GM23338 (cell line): ENCODE data around the gene FAM53B. TPM values are rescaled to one million over a fixed set of nuclear protein-coding genes. Genes with fewer than 3 reads are reported as not detected.

Experiments used
- ATAC-seq: fragments of 200-7000 bp; cut with Tn5 transposase; 3 replicates; pipeline ENCODE4 v1.9.1; 2020
- DNase-seq: peaks from one replicate; pipeline ENCODE4 v3.0.0-alpha.2; 2015; ENCODE audit warnings: low spot score
- H2AFZ ChIP-seq: fragments of 200-600 bp; sonication (generic); 2 replicates; pipeline ENCODE4 v1.8.0; 2016; ENCODE audit warnings: antibody characterized with exemption, mild to moderate bottlenecking, moderate library complexity
- H3F3A ChIP-seq: fragments of 200-600 bp; sonication (generic); replicated peaks from 2 replicates; pipeline ENCODE4 v1.8.0; 2017; ENCODE audit warnings: antibody characterized with exemption, mixed run types, low read depth
- H3K27ac ChIP-seq: fragments of 200-600 bp; sonication (generic); 2 replicates; pipeline ENCODE4 v1.6.1; 2016; ENCODE audit warnings: low read depth
- H3K27me3 ChIP-seq: fragments of 200-600 bp; sonication (generic); 2 replicates; pipeline ENCODE4 v1.8.0; 2016; ENCODE audit warnings: mild to moderate bottlenecking, mixed run types, moderate library complexity; ENCODE audit not compliant: insufficient read depth
- H3K36me3 ChIP-seq: fragments of 200-600 bp; sonication (generic); 2 replicates; pipeline ENCODE4 v1.8.0; 2016; ENCODE audit warnings: mild to moderate bottlenecking; ENCODE audit not compliant: insufficient read depth
- H3K4me1 ChIP-seq: fragments of 200-600 bp; sonication (generic); 2 replicates; pipeline ENCODE4 v1.8.0; 2016; ENCODE audit warnings: mild to moderate bottlenecking, moderate library complexity; ENCODE audit not compliant: insufficient read depth
- H3K4me2 ChIP-seq: fragments of 200-600 bp; sonication (generic); 2 replicates; pipeline ENCODE4 v1.7.1; 2017; ENCODE audit warnings: mixed run types
- H3K4me3 ChIP-seq: fragments of 200-600 bp; sonication (generic); 2 replicates; pipeline ENCODE4 v1.6.1; 2016; ENCODE audit warnings: mixed run types
- H3K79me2 ChIP-seq: fragments of 200-600 bp; sonication (generic); replicated peaks from 2 replicates; pipeline ENCODE4 v1.8.0; 2017; ENCODE audit warnings: mild to moderate bottlenecking; ENCODE audit not compliant: insufficient read depth
- H3K9me2 ChIP-seq: fragments of 200-600 bp; sonication (generic); 2 replicates; pipeline ENCODE4 v1.8.0; 2017; ENCODE audit not compliant: insufficient read depth
- H4K20me1 ChIP-seq: fragments of 200-600 bp; sonication (generic); replicated peaks from 2 replicates; pipeline ENCODE4 v1.8.0; 2017; ENCODE audit warnings: mild to moderate bottlenecking; ENCODE audit not compliant: insufficient read depth
- H3K27ac Mint-ChIP-seq: 2 replicates; pipeline ENCODE4 v1.8.0; 2020; ENCODE audit warnings: inconsistent platforms, mild to moderate bottlenecking, moderate library complexity, mixed read lengths
- H3K27me3 Mint-ChIP-seq: 3 replicates; pipeline ENCODE4 v1.8.0; 2022; ENCODE audit warnings: low read depth, mild to moderate bottlenecking, moderate library complexity, mixed read lengths, inconsistent platforms; ENCODE audit not compliant: insufficient read depth, poor library complexity
- H3K36me3 Mint-ChIP-seq: 3 replicates; pipeline ENCODE4 v1.8.0; 2021; ENCODE audit warnings: low read depth, mild to moderate bottlenecking, inconsistent platforms, moderate library complexity, mixed read lengths
- H3K4me1 Mint-ChIP-seq: 3 replicates; pipeline ENCODE4 v1.8.0; 2020; ENCODE audit warnings: mild to moderate bottlenecking, inconsistent platforms, mixed read lengths
- H3K4me3 Mint-ChIP-seq: 3 replicates; pipeline ENCODE4 v1.8.0; 2021; ENCODE audit warnings: moderate library complexity, mild to moderate bottlenecking, inconsistent platforms, mixed read lengths
- H3K9me3 Mint-ChIP-seq: 3 replicates; pipeline ENCODE4 v1.8.0; 2020; ENCODE audit warnings: moderate library complexity, mild to moderate bottlenecking, inconsistent platforms, mixed read lengths
- CTCF ChIP-seq, 2 experiments: fragments of 200-600 bp in 1 of 2; sonication (generic) in 1 of 2; conservative IDR thresholded peaks; 2 replicates each; pipeline versions ENCODE4 v1.5.1 to v1.6.1; 2016 to 2017; ENCODE audit warnings: antibody characterized with exemption in 2 of 2, low read depth in 2 of 2, mild to moderate bottlenecking in 2 of 2, moderate library complexity in 1 of 2
- EZH2 ChIP-seq: fragments of 200-600 bp; sonication (generic); IDR thresholded peaks from one replicate; pipeline ENCODE4 v1.8.0; 2017; ENCODE audit warnings: antibody characterized with exemption, mild to moderate bottlenecking, low read depth; ENCODE audit not compliant: unreplicated experiment
- EZH2phosphoT487 ChIP-seq: fragments of 200-600 bp; sonication (generic); IDR thresholded peaks from one replicate; pipeline ENCODE4 v1.8.1; 2018; ENCODE audit warnings: antibody characterized with exemption; ENCODE audit not compliant: unreplicated experiment
- NANOG ChIP-seq: IDR thresholded peaks from 2 replicates; pipeline ENCODE4 v1.6.1; 2016; ENCODE audit warnings: antibody characterized with exemption, borderline replicate concordance
- REST ChIP-seq: IDR thresholded peaks from one replicate; pipeline ENCODE4 v1.6.1; 2018; ENCODE audit warnings: antibody characterized with exemption; ENCODE audit not compliant: unreplicated experiment
- ZNF331 ChIP-seq: fragments of 250-450 bp; sonication (Bioruptor Pico); IDR thresholded peaks from 2 replicates; pipeline ENCODE4 v1.5.0; 2020; ENCODE audit warnings: low read depth, mild to moderate bottlenecking, moderate library complexity
- polyA plus RNA-seq: library from polyadenylated mRNA; unstranded; fragments of >200 nt; fragmentation: Nextera tagmentation; extraction: Ambion mirVana; gene quantifications from 2 replicates; pipeline ENCODE4 v1.2.1, GENCODE V29; 2016
- total RNA-seq: library from RNA; depleted of rRNA; stranded (reverse); fragments of >200 nt; shearing (Covaris generic); gene quantifications from 2 replicates; pipeline ENCODE4 v1.2.3, GENCODE V29; 2014

The FAM53B gene
- total and polyA plus RNA-seq, 2 experiments from 2014 or later, result 3.0 to 20.3 TPM

GRCh38 chr10:124756156-124756903, 12.2 kb upstream of the FAM53B start (continued):
- TF ChIP-seq REST (no peak), CTCF (conservative IDR thresholded peaks at IDR 0.05; ENCODE audit: low read depth in 2 of 2) (no peak), ZNF331 (no peak), EZH2 (no peak)

GRCh38 chr10:124755581-124755980, 11.4 kb upstream of the FAM53B start:
- DNase-seq (no peak), ATAC-seq (no peak)
- Histone ChIP-seq H3F3A (no peaks in the 10 kb centered on the region), H3K27ac (no peak overlapping the region), H3K4me2 (0 out of 2 replicates have a peak overlapping the region, but pooled peaks have one; percentile 0), H3K27me3 (no peaks in the 10 kb centered on the region), H2AFZ (no peak overlapping the region), H3K4me3 (no peak overlapping the region), H3K4me1 (peaks cover 17% of the 10 kb centered on the region), H3K9me2 (no peaks in the 10 kb centered on the region), H3K36me3 (peaks cover 13% of the 10 kb centered on the region; the same call in 1 of the 2 replicates), H3K79me2 (no peaks in the 10 kb centered on the region), H4K20me1 (no peaks in the 10 kb centered on the region)
- peaks cover 17% of the 10 kb centered on the region; the same call in 2 of the 3 replicates for H3K36me3 Mint-ChIP-seq
- TF ChIP-seq EZH2phosphoT487 (no peak), NANOG (no peak)
- no peaks in the 10 kb centered on the region for H3K9me3 Mint-ChIP-seq
- H3K4me3 Mint-ChIP-seq, result no peak overlapping the region
- H3K4me1 Mint-ChIP-seq, result peaks cover 17% of the 10 kb centered on the region
- no peak overlapping the region for H3K27ac Mint-ChIP-seq
- H3K27me3 Mint-ChIP-seq, result no peaks in the 10 kb centered on the region

GRCh38 chr10:124754227-124754626, 10.0 kb upstream of the FAM53B start:
- Mint-ChIP-seq H3K27ac (peak overlapping the region; percentile 2; the same call in 1 of the 2 replicates), H3K27me3 (no peaks in the 10 kb centered on the region)
- no peak for ATAC-seq
- TF ChIP-seq CTCF (conservative IDR thresholded peaks at IDR 0.05; ENCODE audit: low read depth in 2 of 2), result no peak

More at GRCh38 chr10:124754227-124754626, 10.0 kb upstream of the FAM53B start:
- Histone ChIP-seq H3K36me3 (0 out of 2 replicates have a peak, but pooled peaks cover 2% of the 10 kb centered on the region), H3K27ac (no peak overlapping the region), H3K4me1 (peaks cover 17% of the 10 kb centered on the region), H3K79me2 (no peaks in the 10 kb centered on the region), H3K27me3 (no peaks in the 10 kb centered on the region), H3K4me3 (no peak overlapping the region), H3K4me2 (no peak overlapping the region), H3K9me2 (no peaks in the 10 kb centered on the region), H2AFZ (no peak overlapping the region), H3F3A (no peaks in the 10 kb centered on the region), H4K20me1 (no peaks in the 10 kb centered on the region)
- H3K4me1 Mint-ChIP-seq, result peaks cover 17% of the 10 kb centered on the region
- peaks cover 12% of the 10 kb centered on the region; the same call in 2 of the 3 replicates for H3K36me3 Mint-ChIP-seq
- H3K9me3 Mint-ChIP-seq, result no peaks in the 10 kb centered on the region
- no peak overlapping the region for H3K4me3 Mint-ChIP-seq
- DNase-seq, result no peak
